ENCODE data around the gene RNF213.
"Not testable (repeated sequence)": the region's sequence is repeated elsewhere in the genome, so short reads cannot be mapped to it uniquely, and the experiment has no call there.

Gene RNF213

DNA sequence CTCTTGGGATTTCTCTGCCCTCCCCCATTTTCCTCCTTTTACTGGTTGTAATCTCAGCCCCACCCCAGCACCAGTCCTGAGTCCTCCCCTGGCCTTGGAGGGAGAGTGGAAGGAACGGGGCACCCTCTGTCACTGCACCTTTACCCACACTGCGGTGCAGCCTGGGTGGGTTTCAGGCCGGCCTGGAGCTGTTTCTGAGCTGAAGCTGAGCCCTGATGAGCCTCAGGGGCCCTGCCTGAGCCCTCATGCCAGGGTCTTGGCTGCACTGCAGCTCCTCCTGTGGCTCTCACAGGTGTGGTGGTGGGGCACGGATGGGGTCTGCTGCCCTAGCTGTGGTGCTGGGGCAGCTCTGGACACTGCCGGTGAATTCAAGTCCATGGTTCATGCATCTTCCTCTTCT, 34.5 kb downstream of the RNF213 start:
- DNase-seq (ENCODE audit: low read depth in 2 of 2) = no peak

GRCh38 chr17:80295559-80295958, 34.9 kb downstream of the RNF213 start:
- DNase-seq (ENCODE audit: low read depth in 2 of 2) = no peak

- DNase-seq (ENCODE audit: low read depth in 2 of 2) = no peak
These were observed 35.6 kb downstream of the RNF213 start for GRCh38 chr17:80296221-80296620.

DNA sequence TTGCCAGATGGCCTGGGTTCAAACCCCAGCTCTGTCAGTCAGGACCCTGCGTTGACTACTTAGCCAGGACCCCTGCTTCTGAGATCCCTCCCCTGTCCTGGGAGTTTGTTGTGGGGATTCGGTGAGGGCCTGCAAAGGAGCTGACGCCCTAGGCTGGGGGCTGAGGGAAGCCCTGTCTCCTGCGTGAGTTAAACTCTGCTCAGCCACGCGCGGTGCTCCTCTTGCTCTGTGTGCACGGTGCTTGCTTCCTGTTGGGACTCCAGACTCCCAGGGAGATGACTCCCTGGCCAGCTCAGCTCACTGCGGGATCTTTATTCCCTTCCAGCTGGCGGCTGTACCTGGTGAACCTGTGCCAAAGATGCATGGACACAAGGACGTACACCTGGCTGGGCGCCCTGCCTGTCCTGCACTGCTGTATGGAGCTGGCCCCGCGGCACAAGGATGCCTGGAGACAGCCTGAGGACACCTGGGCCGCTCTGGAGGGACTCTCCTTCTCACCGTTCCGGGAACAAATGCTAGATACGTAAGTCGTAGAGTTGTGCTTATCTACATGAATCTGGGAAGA, 37.4 kb downstream of the RNF213 start:
- DNase-seq (ENCODE audit: low read depth in 2 of 2) = no peak

- not testable (repeated sequence) for DNase-seq (ENCODE audit: low read depth in 2 of 2)
These were observed 38.9 kb downstream of the RNF213 start for GRCh38 chr17:80299350-80300100.

DNA sequence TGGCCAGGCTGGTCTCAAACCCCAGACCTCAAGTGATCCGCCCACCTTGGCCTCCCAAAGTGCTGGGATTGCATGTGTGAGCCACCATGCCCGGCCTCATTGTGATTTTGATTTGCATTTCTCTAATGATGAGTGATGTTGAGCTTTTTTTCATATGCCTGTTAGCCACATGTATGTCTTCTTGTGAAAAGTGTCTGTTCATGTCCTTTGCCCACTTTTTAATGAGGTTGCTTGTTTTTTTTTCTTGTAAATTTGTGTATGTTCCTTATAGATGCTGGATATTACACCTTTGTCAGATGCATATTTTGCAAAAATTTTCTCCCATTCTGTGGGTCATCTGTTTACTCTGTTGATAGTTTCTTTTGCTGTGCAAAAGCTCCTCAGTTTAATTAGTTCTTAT, 40.1 kb downstream of the RNF213 start:
- DNase-seq (ENCODE audit: low read depth in 2 of 2) = not testable (repeated sequence)

DNA sequence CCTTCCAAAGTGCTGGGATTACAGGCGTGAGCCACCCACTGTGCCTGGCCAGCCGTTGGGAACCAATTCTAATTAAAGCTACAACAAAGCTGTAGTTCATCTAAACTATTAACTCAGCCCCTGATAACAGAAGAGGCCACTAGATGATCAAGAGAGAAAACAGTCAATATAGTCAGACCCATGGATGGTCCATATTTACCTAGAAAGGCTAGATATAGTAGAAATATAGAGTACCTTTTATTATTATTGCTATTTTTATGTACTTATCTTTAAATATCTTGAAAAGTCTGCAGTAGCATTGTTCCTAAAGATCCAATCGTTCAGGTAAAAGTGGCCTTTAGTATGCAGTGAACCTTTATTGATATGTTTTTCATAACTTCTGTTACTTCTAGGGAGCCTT, 43.2 kb downstream of the RNF213 start:
- DNase-seq (ENCODE audit: low read depth in 2 of 2) = no peak

- no peak for DNase-seq (ENCODE audit: low read depth in 2 of 2)
These were observed 47.5 kb downstream of the RNF213 start for GRCh38 chr17:80307994-80308691.

DNA sequence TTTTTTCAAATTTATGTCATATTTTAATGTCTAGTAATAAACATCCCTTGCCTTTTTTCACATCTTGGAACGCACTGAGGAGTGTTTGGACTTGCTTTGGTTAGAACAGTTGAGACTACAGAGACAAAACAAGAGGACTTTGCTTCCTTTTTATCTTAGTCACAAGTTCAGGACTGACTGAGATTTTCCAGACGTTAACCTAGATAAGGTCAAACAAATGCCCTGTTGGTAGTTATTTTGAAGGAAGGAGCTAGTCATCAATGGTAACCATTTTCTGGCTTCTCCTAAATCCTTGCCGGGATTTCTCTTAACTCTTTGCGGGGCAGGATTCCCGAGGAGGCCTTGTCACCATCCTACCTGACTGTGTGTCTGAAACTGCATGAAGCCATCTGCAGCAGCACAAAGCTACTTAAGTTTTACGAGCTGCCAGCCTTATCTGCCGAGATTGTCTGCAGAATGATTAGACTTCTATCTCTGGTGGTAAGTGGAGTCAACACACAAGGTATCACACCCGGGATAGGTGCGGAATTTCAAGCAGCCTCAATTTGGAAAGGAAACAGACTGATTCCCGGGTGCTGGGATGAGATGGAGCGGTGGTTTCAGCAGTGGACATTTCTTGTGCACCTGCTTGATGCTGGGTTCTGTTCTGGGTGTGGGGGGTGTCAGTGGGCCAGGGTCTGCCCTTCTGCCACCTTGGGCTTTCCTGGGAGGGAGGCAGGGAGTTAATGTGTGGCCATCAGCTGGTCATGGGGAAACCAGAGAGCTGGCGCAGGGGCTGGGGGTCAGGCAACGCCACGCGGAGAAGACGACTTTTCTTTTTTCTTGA, 48.3 kb downstream of the RNF213 start:
- DNase-seq (ENCODE audit: low read depth in 2 of 2) = no peak

DNA sequence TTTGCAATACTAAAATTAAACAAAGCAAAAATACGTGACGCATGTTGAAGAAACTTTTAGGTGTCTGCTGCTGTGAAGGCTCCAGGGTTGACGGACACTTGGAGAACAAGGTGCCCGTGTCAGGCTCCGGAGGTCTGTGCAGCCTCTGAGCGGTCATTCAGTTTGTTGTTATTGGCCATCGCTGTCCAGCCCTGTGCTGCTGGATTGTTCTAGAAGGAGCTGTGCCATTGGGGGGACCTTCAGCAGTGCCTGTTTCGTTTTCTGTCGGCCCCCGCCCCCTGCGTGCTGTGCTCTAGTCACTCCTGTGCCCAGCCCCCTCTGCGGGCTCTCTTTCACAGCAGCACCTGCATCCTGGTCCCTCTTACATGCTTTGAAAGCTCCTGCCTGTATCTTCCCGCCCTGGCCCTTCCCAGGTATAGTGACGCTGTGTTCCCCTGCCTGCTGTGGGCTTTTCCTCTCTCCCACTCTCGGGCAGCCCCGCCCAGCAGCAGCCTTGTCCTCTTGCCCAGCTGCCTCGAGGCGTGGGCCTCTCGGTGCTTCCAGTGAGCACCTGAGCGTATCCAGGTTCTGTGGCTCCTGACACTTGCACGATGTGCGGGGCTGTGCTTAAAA, 50.7 kb downstream of the RNF213 start:
- DNase-seq (ENCODE audit: low read depth in 2 of 2) = no peak

DNA sequence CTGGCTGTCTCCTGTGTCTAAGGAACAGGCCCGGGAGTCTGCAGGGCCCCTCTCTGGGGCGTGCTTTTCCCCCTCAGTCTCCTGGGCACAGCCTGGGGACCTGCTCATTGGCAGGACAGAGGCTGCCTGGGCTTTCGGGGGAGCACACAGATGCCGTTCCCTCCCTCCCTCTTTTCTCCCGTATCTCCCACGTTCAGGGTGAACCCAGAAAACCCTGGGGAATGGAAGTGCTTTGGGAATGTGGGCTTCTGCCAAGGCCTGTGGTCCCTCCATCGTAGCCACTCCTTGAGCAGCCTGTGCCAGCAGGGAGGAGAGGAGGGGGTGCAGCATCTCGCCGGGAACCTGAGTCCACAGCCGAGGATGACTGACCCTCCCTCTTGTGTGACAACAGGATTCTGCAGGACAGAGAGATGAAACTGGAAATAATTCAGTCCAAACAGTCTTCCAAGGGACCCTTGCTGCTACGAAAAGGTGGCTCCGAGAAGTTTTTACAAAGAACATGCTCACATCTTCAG, 52.0 kb downstream of the RNF213 start:
- no peak for DNase-seq (ENCODE audit: low read depth in 2 of 2)

GRCh38 chr17:80313160-80313829, 52.6 kb downstream of the RNF213 start:
- no peak for DNase-seq (ENCODE audit: low read depth in 2 of 2)

DNA sequence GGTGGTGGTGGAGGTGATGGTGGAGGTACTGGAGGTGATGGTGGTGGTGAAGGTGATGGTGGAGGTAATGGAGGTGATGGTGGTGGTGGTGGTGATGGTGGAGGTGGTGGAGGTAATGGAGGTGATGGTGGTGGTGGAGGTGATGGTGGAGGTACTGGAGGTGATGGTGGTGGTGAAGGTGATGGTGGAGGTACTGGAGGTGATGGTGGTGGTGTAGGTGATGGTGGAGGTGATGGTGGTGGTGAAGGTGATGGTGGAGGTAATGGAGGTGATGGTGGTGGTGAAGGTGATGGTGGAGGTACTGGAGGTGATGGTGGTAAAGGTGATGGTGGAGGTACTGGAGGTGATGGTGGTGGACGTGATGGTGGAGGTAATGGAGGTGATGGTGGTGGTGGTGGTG, 53.3 kb downstream of the RNF213 start:
- not testable (repeated sequence) for DNase-seq (ENCODE audit: low read depth in 2 of 2)

DNA sequence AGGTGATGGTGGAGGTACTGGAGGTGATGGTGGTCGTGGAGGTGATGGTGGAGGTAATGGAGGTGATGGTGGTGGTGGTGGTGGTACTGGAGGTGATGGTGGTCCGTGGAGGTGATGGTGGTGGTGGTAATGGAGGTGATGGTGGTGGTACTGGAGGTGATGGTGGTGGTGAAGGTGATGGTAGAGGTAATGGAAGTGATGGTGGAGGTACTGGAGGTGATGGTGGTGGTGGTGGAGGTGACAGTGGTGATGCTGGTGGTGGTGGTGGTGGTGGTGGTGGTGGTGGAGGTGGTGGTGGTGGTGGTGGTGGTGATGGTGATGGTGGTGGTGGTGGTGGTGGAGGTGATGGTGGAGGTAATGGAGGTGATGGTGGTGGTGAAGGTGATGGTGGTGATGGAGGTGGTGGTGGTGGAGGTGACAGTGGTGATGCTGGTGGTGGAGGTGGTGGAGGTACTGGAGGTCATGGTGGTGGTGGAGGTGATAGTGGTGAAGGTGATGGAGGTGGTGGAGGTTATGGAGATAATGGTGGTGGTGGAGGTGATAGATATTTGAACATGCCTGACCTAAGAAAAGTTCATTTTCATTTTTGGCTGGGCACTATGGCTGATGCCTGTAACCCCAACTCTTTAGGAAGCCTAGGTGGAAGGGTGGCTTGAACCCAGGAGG, 55.0 kb downstream of the RNF213 start:
- no peak for DNase-seq (ENCODE audit: low read depth in 2 of 2)

DNA sequence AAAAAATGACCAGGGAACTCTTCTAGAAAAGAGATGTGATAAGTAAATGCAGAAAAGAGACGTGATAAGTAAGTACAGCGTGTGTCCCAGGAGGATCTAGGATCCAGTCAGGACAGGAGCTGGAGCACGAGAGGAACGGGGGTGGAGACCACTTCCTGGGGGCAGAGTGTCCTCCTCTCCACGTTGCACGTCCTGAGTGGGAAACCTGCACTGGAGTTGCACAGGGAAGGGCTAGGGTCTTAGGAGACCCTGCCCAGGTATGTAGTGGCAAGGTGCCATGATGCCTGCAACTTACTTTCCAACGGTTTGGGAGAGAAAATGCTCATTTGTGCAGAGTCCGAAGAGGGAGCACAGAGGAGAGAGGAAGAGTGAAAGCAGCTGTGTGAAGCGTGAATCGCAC, 55.8 kb downstream of the RNF213 start:
- DNase-seq (ENCODE audit: low read depth in 2 of 2) = no peak

DNA sequence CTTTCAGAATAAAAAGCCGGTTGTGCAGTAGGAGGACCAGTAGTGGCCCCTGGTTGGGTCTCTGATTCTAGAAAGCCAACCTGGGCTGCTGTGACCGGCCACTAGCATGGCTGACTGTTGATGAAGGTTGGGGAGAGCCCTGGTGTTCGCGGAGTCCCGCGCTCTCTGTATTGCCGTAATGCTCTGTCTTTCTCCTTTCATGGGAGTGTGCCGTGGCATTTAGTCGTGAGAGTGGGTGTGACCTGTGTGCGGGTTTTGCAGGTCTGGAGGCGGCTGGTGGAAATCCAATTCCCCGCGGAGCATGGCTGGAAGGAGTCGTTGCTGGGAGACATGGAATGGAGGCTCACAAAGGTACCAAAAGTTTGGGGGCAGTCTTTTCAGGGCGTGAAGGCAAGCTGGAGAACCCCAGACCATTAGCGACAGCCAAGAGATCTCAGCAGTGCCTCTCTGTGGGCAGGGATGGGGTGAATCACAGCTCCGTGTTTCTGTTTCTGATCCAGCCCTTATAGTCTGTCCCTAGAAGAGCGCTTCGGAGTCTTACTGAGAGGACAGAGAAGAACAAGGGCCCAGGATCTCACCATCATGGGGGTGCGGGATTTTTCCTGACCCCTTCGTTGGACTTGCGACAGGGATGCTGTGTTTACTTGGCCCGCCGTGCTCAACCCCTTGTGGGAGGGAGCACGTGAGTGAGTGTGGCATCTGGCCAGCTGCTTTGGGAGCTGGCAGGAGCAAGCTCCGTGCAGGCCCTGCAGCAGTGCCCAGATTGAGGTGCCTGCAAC, 56.5 kb downstream of the RNF213 start:
- DNase-seq (ENCODE audit: low read depth in 2 of 2) = no peak

- DNase-seq (ENCODE audit: low read depth in 2 of 2) = no peak
These were observed 57.0 kb downstream of the RNF213 start for GRCh38 chr17:80317706-80317980.

- DNase-seq (ENCODE audit: low read depth in 2 of 2) = no peak
These were observed 57.5 kb downstream of the RNF213 start for GRCh38 chr17:80318166-80318565.

GRCh38 chr17:80319262-80319998, 58.8 kb downstream of the RNF213 start:
- DNase-seq (ENCODE audit: low read depth in 2 of 2) = no peak

Data from stimulated activated CD8-positive, alpha-beta memory T cell treated with anti-CD3 and anti-CD28 coated beads, Interleukin-2, amount 100 ng/mL, for 1 hour (primary cell).